ENCODE measurements around the gene SCRN1.
"Not testable (repeated sequence)": the region's sequence is repeated elsewhere in the genome, so short reads cannot be mapped to it uniquely, and the experiment has no call there.

The SCRN1 gene

DNA sequence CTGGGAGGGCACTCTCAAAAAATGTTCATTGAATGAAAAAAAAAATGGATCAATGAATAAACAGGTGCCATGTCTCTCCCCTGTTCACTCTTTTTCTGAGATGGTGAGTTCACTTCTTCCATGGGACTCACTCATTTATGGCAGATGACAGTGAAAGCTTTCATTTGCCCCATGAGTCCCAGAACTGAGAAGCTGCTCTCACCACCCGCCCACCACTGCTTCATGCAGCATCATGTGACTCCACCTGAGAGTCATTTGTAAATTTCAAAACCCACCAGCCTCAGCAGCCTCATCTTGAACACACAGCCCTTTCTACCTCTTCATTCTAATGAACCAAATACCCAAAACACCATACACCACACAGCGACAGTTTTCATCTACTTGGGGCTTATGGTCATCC lies 64.9 kb downstream of the SCRN1 start:
- no peak for DNase-seq (ENCODE audit: low read depth)

DNA sequence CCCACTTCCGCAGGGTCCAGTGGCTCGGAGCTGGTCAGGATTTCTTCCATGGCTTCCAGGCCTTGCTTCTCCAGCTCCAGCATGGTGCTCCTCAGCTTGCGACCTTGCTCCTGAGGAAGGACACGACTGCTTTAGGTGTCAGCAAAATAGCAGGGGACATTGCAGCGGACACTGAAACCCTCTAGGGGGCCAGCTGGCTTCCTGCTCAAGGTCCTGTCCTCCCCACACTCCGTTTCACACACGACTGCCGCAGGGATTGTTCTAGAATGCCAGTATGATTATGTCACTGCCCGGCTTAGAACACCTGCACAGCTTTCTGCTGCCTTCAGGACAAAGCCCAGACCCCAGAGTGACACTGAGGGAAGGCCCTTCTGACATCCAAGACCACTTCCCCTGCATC lies 65.6 kb downstream of the SCRN1 start:
- no peak for DNase-seq (ENCODE audit: low read depth)

DNA sequence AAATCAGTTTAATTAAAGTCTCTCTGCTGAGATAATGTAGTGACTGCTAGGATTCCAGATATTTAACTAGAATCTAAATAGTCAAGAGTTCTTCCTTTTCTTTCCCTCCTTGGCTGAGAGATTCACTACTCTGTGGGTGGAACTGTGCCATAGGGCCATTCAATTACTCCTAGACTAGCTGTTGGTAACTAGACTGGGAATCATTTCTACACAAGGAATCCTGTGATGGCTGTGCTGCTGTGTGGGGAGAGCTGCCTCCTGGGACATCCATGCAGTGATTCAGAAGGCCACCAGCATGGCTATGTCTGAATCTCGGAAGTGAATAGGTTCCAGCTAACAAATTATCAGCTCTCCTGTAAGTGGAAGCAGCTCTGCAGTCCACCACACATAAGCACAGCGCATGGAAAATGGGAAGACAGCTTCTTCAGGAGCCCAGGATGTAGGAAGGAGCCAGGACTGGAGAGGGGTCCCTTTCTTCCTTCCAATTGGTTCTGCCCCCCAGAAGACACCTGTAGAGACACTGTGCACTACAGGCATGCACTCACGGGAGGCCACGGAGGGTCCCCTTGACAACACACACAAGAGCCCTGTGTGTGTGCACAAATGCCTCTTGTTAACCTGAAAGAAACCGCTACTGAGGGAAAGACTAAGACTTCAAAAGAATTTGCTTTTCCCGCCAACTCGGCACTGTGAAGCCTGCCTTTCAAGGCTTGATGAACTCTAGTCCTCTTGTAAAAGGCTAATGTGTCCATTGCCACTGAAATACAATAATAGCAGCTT lies 66.5 kb downstream of the SCRN1 start:
- no peak for DNase-seq (ENCODE audit: low read depth)

DNA sequence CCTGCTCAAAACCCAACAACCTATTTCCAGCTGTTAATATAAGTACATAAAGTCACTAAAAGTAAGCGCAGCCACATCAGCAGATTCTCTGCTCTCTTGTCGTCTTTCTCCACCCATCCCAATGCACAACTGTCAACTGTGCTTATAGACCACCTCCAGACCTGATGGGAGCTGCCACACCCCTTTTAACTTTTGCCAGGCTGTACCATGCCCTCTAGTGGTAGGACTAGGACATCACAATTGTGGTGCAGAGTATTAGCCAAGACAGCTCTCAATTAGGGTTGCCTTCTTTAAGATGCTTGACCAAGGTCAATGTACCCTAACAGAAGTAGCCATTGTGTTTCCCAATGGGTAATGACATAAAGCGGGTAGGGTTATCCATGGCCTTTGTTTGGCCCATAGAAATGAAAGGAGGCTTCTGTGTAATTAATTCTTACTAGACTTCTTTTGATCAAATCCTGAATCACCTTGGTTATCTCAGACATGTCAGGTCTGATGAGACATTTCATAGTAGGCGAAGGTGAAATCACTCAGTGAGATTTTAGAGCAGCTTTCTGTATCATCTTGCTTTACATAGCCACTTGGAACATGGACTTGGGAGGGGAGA lies 68.1 kb downstream of the SCRN1 start:
- DNase-seq (ENCODE audit: low read depth), result peak; percentile 33

DNA sequence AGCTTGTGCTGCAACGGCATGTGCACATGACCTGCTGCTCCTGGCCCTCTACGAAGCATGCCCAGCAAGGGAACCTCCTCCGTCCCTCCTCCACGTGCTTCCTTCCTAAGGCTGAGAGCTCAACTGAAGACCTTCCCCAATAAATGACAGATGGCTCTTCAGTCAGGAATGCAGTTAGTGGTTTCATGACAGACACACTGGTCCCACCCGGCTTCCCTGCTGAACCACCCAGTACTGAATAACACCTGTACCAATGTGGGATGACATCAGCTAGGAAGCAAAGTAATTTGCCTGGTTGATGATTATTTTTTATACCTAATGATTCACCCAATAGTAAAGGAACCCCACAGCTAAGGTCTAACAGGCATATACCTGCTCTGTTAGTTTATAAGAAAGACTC lies 69.1 kb downstream of the SCRN1 start:
- DNase-seq (ENCODE audit: low read depth), result no peak

DNA sequence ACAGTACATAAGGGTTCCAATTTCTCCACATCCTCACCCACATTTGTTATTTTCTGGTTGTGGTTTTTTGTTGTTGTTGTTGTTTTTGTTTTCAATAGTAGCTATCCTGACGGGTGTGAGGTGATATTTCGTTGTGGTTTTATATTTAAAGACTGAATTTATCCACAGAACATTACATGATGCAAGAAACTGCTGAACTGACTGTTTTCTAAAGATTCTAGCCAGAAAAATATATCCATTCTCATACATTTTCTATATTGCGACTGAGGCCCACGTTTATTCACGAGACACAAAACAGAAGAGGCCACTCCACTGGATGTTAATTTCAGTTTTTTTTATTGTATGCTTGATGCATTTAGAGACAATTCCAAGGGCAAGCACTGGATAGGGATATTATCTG lies 69.8 kb downstream of the SCRN1 start:
- no peak for DNase-seq (ENCODE audit: low read depth)

DNA sequence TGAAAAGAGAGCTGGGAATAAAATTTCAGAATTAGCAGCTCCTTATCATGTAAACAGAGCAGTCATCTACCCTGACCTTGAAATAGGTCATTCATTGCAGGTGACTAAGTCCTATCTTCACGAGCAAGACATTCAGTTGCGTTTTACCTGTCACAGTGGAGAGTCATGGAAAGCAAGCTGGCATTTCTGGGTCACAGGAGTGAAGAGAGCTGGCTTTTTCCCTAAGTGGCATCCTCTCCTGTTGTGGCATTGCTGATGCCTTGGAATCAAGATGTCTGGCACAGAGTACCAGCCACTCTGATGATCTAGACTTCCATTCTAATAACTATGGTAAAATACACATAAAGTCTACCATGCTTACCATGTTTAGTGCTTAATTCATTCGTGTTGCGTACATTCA lies 70.8 kb downstream of the SCRN1 start:
- DNase-seq (ENCODE audit: low read depth), result no peak

DNA sequence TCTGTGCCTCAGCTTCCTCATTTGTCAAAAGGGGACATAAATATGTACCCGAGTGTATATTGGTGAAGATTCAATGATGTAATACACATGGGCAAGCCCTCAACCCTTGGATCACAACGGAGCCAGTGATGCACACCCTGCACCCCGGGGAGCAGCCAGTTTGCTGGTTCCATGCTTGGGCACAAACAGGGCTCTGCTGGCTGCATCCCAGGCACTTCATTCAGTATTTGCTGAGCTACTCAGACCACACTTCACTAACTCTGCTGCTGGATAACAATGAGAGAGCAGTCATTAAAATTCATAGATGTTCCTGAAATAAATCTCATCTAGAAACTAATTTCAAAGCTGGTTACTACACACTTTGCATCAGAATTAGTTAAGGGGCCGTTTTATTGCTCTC lies 72.0 kb downstream of the SCRN1 start:
- no peak for DNase-seq (ENCODE audit: low read depth)

DNA sequence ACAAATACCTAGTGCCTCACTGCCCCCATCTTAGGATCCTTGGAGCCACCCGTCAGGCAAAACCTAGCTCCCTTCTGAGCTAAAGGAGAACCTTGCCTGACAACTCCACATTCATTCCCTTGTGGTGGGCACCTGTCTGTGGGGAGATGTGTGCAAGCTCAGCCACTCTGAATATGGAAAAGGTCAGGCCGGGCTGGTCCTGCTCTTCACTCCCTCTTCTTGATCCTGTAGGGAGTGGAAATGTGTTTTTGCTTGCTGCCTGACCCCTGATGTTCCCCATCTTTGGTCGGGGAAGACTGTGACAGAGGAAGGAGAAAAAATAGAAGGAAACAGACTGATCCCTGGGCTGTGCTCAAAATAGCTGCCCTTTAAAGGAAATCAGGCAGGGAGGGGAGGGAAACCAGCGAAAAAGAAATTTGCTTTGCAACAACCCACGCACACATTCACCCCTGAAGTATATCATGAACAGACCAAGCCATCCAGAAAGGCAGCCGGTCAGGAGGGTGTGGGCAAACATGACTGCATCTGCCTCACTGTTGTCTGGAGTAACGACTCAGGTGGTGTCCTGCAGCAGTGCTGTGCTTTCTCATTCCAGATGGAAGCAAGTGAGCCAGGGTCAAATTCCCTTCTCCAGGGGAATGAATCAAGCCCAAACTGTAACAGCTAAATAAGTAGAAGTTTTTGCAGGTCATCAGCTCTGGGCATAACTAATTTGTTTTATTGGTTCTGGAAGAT lies 74.0 kb downstream of the SCRN1 start:
- no peak for DNase-seq (ENCODE audit: low read depth)

DNA sequence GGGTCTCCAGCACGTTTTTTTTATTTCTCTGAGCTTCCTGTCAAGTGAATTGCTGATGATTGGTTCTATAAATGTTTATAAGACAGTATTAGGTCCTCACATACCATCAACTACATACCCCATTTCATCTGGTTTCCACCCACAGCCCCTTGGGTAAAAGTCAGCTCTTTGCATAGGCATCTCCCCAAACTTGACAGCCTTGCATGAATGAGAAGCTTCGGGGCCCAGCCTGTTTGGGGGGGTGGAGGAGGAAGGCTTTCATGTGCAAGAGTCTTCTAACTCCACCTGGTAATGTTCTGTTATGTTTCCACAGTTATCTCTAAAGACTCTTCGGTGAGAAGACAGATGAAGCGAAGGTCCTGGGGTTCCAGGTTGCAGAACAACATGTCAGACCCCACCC lies 75.4 kb downstream of the SCRN1 start:
- DNase-seq (ENCODE audit: low read depth), result no peak

DNA sequence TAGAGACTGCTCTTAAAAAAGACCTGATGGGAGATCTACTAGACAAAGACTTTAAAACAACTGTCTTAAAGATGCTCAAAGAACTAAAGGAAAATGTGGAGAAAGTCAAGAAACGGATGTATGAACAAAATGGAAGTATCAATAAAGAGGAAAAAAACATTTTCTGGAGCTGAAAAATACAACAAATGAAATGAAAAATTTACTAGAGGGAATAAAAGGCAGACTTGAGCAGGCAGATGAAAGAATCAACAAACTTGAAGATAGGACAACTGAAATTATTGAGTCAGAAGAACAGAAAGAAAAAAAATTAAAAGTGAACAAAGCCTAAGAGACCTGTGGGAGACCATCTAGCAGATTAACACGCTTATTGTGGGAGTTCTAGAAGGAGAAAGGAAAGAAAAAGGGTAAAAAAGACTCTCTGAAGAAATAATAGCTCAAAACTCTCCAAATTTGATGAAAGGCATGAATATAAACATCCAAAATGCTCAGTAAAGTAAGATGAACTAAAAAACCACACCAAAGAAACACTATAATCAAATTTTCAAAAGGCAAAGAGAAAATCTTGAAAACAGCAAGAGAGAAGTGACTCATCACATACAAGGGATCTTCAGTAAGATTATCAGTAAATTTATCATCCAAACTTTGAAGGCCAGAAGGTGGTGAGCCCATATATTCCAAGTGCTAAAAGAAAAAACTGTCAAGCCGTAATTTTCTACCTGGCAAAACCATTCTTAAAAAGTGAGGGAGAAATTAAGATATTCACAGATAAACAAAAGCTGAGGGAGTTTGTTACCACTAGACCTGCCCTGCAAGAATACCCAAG lies 83.2 kb downstream of the SCRN1 start:
- DNase-seq (ENCODE audit: low read depth), result no peak

DNA sequence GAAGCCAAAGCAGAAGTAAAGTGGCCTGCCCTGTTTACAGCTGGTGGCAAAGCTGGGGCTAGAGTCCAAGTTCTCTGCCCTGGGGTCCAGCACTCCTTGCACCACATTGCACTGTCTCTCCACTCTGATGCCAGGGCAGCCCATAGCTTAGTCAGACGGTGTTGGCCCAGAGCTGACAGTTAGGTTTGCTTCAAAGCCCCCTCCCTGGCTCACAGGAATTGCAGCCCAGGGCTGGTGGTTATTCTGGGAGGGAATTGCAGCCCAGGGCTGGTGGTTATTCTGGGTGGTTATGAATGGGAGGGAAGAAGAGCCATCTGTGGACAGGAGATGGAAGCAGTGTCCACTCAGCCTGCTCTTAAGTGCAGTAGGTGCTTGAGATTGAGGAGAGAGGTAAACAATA lies 88.9 kb downstream of the SCRN1 start:
- DNase-seq (ENCODE audit: low read depth), result no peak

DNA sequence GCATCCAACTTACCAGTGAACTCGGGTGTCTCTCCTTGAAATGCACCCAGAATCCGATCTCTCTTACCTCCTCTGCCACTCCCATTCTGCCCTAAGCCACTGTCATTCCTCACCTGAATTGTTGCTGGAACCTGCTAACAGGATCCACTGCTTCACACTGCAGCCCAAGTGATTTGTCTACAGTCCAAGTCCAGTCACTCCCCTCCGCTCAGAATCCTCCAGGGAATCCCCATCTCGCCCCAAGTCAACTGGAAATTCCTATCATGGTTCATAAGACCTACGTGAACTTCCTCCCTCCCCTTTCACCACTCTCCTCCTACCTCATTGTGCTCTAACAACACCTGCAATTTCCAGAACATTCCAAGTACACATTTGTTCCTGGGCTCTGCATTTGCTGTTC lies 91.3 kb downstream of the SCRN1 start:
- DNase-seq (ENCODE audit: low read depth), result no peak

DNA sequence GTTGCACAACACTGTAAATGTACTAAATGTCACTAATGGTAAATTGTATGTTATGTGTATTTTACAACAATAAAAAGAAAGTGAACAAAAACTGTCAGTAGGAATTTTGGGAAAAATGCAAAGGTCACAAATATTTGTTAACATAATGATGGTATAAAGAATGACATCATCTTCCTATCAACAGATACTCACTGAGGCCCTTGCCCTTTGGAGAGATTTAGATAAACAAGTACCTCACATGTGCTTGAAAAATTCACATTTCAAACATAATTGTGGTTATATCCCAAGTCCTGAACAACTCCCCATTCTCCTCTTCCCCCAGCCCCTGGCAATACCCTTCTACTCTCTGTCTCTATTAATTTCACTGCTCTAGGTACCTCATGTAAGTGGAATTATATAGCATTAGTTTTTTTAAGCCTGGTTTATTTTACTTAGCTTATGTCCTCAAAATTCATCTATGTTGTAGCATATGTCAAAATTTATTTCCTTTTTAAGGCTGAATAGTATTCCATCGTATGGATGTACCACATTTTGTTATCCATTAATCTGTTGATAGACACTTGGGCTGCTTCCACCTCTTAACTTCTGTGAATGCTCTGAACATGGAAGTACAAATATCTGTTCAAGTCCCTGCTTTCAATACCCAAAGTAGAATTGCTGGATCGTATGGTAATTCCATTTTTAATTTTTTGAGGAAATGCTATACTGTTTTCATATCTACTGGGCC lies 92.8 kb downstream of the SCRN1 start:
- no peak for DNase-seq (ENCODE audit: low read depth)

DNA sequence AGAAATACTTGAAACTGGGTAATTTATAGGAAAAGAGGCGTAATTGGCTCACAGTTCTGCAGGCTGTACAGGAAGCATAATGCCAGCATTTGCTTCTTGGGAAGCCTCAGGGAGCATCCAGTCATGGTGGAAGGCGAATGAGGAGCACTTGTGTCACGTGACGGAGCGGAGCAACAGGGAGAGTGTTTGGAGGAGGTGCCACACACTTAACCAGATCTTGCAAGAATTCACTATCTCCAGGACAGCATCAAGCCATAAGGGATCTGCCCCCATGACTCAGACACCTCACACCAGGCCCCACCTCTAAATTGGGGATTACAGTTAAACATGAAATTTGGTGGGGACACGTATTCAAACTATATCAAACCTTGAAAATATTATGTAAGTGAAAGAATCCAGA lies 94.0 kb downstream of the SCRN1 start:
- DNase-seq (ENCODE audit: low read depth), result no peak

DNA sequence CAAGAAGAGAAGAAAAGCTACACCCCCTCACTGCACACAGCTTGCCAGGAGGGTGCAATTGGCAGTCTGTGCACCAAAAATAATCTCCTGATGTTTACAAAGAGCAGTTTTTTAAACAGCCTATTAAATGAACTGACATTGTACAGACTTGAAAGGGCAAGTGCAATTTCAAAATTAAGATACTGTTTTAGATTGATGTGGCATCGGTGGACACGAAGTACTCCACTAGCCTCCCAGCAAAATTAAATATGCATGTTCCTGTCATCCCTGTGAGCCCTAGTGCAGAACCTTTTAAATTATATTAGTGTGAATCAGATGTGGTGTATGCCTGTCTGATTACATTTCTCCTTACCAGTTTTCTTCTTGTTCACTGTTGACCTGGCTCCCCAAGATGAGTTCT lies 95.3 kb downstream of the SCRN1 start:
- no peak for DNase-seq (ENCODE audit: low read depth)

DNA sequence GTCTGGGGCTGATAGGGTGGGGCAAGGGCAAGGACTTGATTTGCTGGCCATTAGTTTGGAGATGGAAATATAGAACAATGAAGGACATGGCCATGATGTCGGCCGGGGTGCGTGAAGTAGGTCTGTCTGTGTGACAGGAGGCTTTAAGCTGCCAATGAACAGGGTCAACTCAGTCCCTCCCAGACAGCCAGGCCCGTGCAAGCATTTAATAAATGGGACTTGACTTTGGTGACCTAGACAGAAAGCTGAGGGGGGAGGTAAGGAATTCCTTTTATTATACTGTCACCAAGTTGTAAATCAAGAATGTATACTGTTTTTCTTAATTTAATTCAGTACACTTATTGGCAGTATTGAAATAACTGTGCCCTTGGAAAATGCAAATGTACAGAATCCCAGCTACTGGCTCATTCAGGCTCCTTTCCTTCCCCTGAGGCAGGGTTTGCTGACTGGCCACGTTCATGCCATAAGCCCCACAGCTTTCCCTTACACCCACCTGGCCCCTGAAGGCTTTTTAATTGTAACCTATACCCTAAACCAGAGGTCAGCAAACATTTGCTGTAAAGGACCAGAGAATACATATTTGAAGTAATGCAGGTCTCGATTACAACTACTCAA lies 96.1 kb downstream of the SCRN1 start:
- no peak for DNase-seq (ENCODE audit: low read depth)

DNA sequence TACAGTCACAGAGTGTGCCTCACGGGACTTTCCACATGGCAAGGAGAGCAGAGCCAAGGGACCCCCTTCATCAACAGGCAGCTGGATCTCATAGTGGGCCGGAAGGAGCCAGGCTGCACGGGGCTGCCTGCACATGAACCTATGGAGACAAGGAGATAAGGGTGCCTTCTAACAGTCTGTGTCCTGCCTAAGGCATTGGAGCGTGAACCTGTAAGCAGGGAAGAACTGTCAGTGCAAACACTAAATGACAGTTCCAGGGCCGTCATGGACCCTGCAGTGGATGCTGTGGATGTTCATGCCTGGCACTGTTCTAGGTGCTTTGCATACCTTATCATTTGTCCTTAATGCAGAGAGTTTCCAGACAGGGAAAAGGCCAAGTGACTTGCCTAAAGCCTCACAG lies 97.4 kb downstream of the SCRN1 start:
- DNase-seq (ENCODE audit: low read depth), result no peak

DNA sequence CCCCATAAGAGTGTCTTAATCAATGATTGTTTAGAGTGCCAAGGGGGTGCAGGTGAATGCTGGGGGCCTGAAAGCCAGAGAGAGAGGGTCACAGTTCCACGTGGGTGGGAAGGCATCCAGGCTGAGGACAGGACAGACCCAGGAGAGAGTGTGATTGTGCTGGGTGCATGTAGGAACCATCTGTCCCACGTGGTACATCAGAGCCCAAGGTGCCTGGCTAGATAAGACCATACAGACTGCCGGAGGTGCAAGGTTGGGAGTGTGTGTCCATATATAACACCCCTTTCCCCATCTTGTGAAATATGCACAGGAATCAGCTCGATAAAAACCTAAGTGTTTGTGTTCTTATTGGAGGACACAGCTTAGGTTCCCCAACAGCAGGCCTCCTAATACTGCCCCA lies 97.8 kb downstream of the SCRN1 start:
- no peak for DNase-seq (ENCODE audit: low read depth)

DNA sequence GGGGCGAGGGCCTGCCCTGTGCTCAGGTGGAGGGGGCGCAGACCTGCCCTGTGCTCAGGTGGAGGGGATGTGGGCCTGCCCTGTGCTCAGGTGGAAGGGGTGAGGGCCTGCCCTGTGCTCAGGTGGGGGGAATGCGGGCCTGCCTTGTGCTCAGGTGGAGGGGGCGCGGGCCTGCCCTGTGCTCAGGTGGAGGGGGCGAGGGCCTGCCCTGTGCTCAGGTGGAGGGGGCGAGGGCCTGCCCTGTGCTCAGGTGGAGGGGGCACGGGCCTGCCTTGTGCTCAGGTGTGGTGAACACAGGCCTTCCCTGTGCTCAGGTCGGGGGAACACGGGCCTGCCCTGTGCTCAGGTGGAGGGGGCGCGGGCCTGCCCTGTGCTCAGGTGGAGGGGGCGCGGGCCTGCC lies 98.8 kb downstream of the SCRN1 start:
- DNase-seq (ENCODE audit: low read depth), result not testable (repeated sequence)

DNA sequence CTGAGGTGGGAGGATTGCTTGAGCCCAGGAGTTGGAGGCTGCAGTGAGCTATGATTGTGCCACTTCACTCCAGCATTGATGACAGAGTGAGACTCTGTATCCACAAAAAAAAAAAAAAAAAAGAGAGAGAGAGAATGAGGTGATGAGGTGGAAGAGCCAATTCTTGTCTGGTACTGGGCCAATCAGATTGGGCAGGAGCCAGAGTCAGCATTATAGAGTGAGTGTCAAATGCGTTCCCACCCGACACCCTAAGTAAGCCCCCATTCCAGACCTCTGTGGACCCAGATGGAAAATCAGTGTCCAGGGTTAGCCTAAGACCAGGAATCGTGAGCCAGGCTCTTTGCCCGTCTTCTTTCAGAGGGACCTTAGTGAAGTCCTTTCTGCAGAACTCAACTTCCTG lies 99.3 kb downstream of the SCRN1 start:
- no peak for DNase-seq (ENCODE audit: low read depth)
